SK-N-SH (cell line): ENCODE data around the gene FAM110A. TPM values are rescaled to one million over a fixed set of nuclear protein-coding genes. Genes with fewer than 3 reads are reported as not detected.

Experiments used
- CTCF ChIA-PET: fragments of 300-600, 350-600 bp; formaldehyde crosslinking; extraction: SDS; loops from one replicate; lab custom pipeline; 2021; lab: Yijun Ruan, JAX
- POLR2A ChIA-PET: fragments of 350-600 bp; sonication (Branson Sonifier 250); formaldehyde crosslinking; extraction: SDS; loops from one replicate; lab custom pipeline; 2020; ENCODE audit warnings: antibody characterized with exemption, inconsistent platforms; lab: Yijun Ruan, JAX
- DNase-seq: peaks from one replicate; pipeline ENCODE4 v3.0.0; 2012
- H2AFZ ChIP-seq: fragments of 200-600 bp; sonication (generic); 2 replicates; pipeline ENCODE4 v1.8.1; 2016; ENCODE audit warnings: antibody characterized with exemption, mild to moderate bottlenecking, low read depth
- H3F3A ChIP-seq: fragments of 200-600 bp; sonication (generic); replicated peaks from 2 replicates; pipeline ENCODE3; 2016; ENCODE audit warnings: antibody characterized with exemption, mild to moderate bottlenecking; ENCODE audit not compliant: insufficient read depth
- H3K27ac ChIP-seq, 2 experiments: fragments of 200-500 bp in 1 of 2; fragments of 200-600 bp in 1 of 2; sonication (Bioruptor generic) in 1 of 2; sonication (generic), shearing (Covaris generic) in 1 of 2; 2 replicates each; pipeline versions ENCODE4 v1.5.1 to v1.6.1; 2014 to 2016; ENCODE audit warnings: low read depth in 2 of 2, inconsistent platforms in 1 of 2, low read length in 1 of 2, mild to moderate bottlenecking in 1 of 2, mixed read lengths in 1 of 2
- H3K27me3 ChIP-seq: fragments of 200-600 bp; sonication (generic), shearing (Covaris generic); 2 replicates; pipeline ENCODE4 v1.6.1; 2016; ENCODE audit warnings: mixed run types; ENCODE audit not compliant: insufficient read depth
- H3K36me3 ChIP-seq, 2 experiments: fragments of 200-500 bp in 1 of 2; fragments of 200-600 bp in 1 of 2; sonication (Bioruptor generic) in 1 of 2; sonication (generic) in 1 of 2; replicated peaks in 1 of 2; 2 replicates each; pipeline versions ENCODE3 to v1.5.1; 2014 to 2016; ENCODE audit warnings: low read length in 1 of 2, mild to moderate bottlenecking in 1 of 2; ENCODE audit not compliant: insufficient read depth in 2 of 2, control insufficient read depth in 1 of 2
- H3K4me1 ChIP-seq, 2 experiments: fragments of 200-500 bp in 1 of 2; fragments of 200-600 bp in 1 of 2; sonication (Bioruptor generic) in 1 of 2; sonication (generic), shearing (Covaris generic) in 1 of 2; 2 replicates each; pipeline versions ENCODE4 v1.5.1 to v1.6.1; 2014 to 2016; ENCODE audit warnings: low read depth in 1 of 2, low read length in 1 of 2, mixed run types in 1 of 2; ENCODE audit not compliant: insufficient read depth in 2 of 2, control insufficient read depth in 1 of 2
- H3K4me2 ChIP-seq: fragments of 200-600 bp; sonication (generic), shearing (Covaris generic); 2 replicates; pipeline ENCODE4 v1.6.1; 2017; ENCODE audit warnings: mixed run types
- H3K4me3 ChIP-seq, 2 experiments: fragments of 200-500 bp in 1 of 2; fragments of 200-600 bp in 1 of 2; sonication (Bioruptor generic) in 1 of 2; sonication (generic), shearing (Covaris generic) in 1 of 2; 2 replicates each; pipeline versions ENCODE4 v1.5.1 to v1.8.1; 2014 to 2016; ENCODE audit warnings: low read depth in 2 of 2, inconsistent platforms in 1 of 2, low read length in 1 of 2, mild to moderate bottlenecking in 1 of 2, mixed read lengths in 1 of 2, moderate library complexity in 1 of 2
- H3K79me2 ChIP-seq: fragments of 200-600 bp; sonication (generic); 2 replicates; pipeline ENCODE4 v1.8.1; 2017; ENCODE audit warnings: mild to moderate bottlenecking; ENCODE audit not compliant: insufficient read depth
- H3K9ac ChIP-seq: fragments of 200-600 bp; sonication (generic); 2 replicates; pipeline ENCODE4 v1.6.1; 2017; ENCODE audit warnings: mixed run types
- H3K9me2 ChIP-seq: fragments of 200-600 bp; sonication (generic); 2 replicates; pipeline ENCODE4 v1.6.1; 2017; ENCODE audit warnings: mixed run types
- H3K9me3 ChIP-seq: fragments of 200-600 bp; sonication (generic); 2 replicates; pipeline ENCODE4 v1.6.1; 2017; ENCODE audit warnings: mixed run types, mild to moderate bottlenecking, moderate library complexity
- H4K20me1 ChIP-seq: fragments of 200-600 bp; sonication (generic); 2 replicates; pipeline ENCODE4 v1.6.1; 2017; ENCODE audit warnings: mild to moderate bottlenecking, mixed run types; ENCODE audit not compliant: insufficient read depth
- CHD2 ChIP-seq: fragments of 150-350 bp; IDR thresholded peaks from 2 replicates; pipeline ENCODE4 v1.6.1; 2018; ENCODE audit warnings: low read length; ENCODE audit not compliant: partially characterized antibody
- ELF1 ChIP-seq: IDR thresholded peaks from 2 replicates; pipeline ENCODE4 v1.4.0; 2012
- EP300 ChIP-seq, 2 experiments: IDR thresholded peaks; 2 replicates each; pipeline versions ENCODE4 v1.4.0 to v1.6.1; 2012; ENCODE audit warnings: borderline replicate concordance in 1 of 2, low read depth in 1 of 2, low read length in 1 of 2
- FOSL2 ChIP-seq: IDR thresholded peaks from 2 replicates; pipeline ENCODE4 v1.4.0; 2012; ENCODE audit warnings: low read depth, mild to moderate bottlenecking, moderate library complexity, borderline replicate concordance
- FOXM1 ChIP-seq: IDR thresholded peaks from 2 replicates; pipeline ENCODE4 v1.4.0; 2012; ENCODE audit warnings: low read depth, mild to moderate bottlenecking
- GATA2 ChIP-seq: sonication (generic); formaldehyde crosslinking; IDR thresholded peaks from 2 replicates; pipeline ENCODE4 v1.5.0; 2020; ENCODE audit warnings: mild to moderate bottlenecking, missing genetic modification reagents
- MEF2A ChIP-seq: IDR thresholded peaks from 2 replicates; pipeline ENCODE4 v1.4.0; 2012; ENCODE audit warnings: low read depth, borderline replicate concordance
- NRF1 ChIP-seq: IDR thresholded peaks from 2 replicates; pipeline ENCODE4 v1.6.1; 2012; ENCODE audit warnings: low read depth, mild to moderate bottlenecking, low read length
- POLR2AphosphoS5 ChIP-seq: IDR thresholded peaks from 2 replicates; pipeline ENCODE4 v1.6.1; 2012; ENCODE audit warnings: low read depth, low read length
- REST ChIP-seq: IDR thresholded peaks from 2 replicates; pipeline ENCODE4 v1.6.1; 2012; ENCODE audit warnings: mild to moderate bottlenecking, low read depth, low read length, moderate library complexity
- RXRA ChIP-seq: IDR thresholded peaks from 2 replicates; pipeline ENCODE4 v1.4.0; 2012; ENCODE audit warnings: low read depth, mild to moderate bottlenecking, borderline replicate concordance
- SIN3A ChIP-seq: IDR thresholded peaks from 2 replicates; pipeline ENCODE4 v1.6.1; 2012; ENCODE audit warnings: low read depth, mild to moderate bottlenecking, low read length, moderate library complexity, borderline replicate concordance
- SMC3 ChIP-seq: IDR thresholded peaks from 2 replicates; pipeline ENCODE4 v1.6.1; 2012; ENCODE audit warnings: low read depth, low read length, improper control_type of control experiment
- TAF1 ChIP-seq: IDR thresholded peaks from 2 replicates; pipeline ENCODE4 v1.6.1; 2012; ENCODE audit warnings: low read depth, mild to moderate bottlenecking, low read length, moderate library complexity, borderline replicate concordance
- TEAD4 ChIP-seq: IDR thresholded peaks from 2 replicates; pipeline ENCODE4 v1.4.0; 2012; ENCODE audit warnings: mild to moderate bottlenecking, borderline replicate concordance; ENCODE audit not compliant: insufficient read depth
- WGBS: methylation state at CpG from one replicate; pipeline ENCODE4 v1.1.6; 2017; ENCODE audit warnings: low lambda C conversion rate; 5-methylcytosine and 5-hydroxymethylcytosine counted together
- polyA plus RNA-seq, 3 experiments: library from polyadenylated mRNA; depleted of rRNA; stranded (reverse); fragments of >200 nt; gene quantifications; 2 replicates each; pipeline ENCODE4 v1.2.3, GENCODE V29; 2012
- TF ChIP-seq, protein P1 (sequence below): fragments of 150-350 bp; IDR thresholded peaks from 2 replicates; pipeline ENCODE4 v1.6.1; 2017; ENCODE audit warnings: antibody characterized with exemption, low read length, low read depth, borderline replicate concordance

Gene FAM110A
- polyA plus RNA-seq, 1 of the 3 experiments (the other 2 are of a cell fraction), result 3.8 TPM

DNA sequence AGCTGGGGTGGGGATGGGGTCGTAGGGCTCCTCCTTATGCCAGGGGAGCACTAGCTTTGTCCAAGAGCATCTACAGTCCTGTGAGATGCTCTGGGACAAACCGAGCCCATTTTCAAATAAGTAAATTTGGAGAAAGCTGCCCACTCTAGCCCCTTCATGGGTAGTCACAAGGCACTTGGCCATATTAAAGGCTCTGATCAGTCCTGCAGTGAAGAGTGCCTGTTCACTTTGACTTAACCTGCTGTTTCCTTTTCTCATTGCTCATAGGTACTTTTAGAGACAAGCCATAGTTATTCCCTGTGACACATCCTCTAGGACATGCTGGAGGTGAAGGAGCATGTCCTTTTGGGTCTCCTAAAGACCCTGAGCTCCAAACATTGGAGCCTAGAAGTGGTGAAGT is 38.4 kb downstream of the FAM110A start (continued):
- TF ChIP-seq RXRA (no peak), CHD2 (no peak), SMC3 (no peak), REST (no peak), POLR2AphosphoS5 (no peak)
- TF ChIP-seq, protein P1, sequence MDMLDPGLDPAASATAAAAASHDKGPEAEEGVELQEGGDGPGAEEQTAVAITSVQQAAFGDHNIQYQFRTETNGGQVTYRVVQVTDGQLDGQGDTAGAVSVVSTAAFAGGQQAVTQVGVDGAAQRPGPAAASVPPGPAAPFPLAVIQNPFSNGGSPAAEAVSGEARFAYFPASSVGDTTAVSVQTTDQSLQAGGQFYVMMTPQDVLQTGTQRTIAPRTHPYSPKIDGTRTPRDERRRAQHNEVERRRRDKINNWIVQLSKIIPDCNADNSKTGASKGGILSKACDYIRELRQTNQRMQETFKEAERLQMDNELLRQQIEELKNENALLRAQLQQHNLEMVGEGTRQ, result no peak

GRCh38 chr20:872855-873520 is 39.5 kb downstream of the FAM110A start:
- Histone ChIP-seq H3K9me2 (no peaks in the 10 kb centered on the region), H3K9me3 (no peaks in the 10 kb centered on the region), H3K36me3 (no peaks in the 10 kb centered on the region), H3F3A (no peaks in the 10 kb centered on the region), H3K27ac (no peak overlapping the region), H4K20me1 (no peaks in the 10 kb centered on the region), H3K79me2 (no peaks in the 10 kb centered on the region), H3K27me3 (no peaks in the 10 kb centered on the region), H3K4me2 (no peak overlapping the region), H2AFZ (no peak overlapping the region), H3K4me3 (no peak overlapping the region), H3K4me1 (no peaks in the 10 kb centered on the region), H3K9ac (no peak overlapping the region)
- TF ChIP-seq MEF2A (no peak), SMC3 (no peak), SIN3A (no peak), EP300 (IDR thresholded peaks at IDR 0.05; ENCODE audit: borderline replicate concordance in 1 of 2, low read depth in 1 of 2, low read length in 1 of 2) (no peak), TEAD4 (no peak), CHD2 (no peak), FOXM1 (no peak), ELF1 (no peak), GATA2 (CRISPR knock-in tag) (no peak), TAF1 (no peak), FOSL2 (no peak), NRF1 (no peak)
- peak; percentile 55 for DNase-seq
- ChIA-PET CTCF (interaction anchor here (1.1 to 1.8 kb wide), 5 partner anchors 55 to 112 kb away, joined by 3 to 7 read pairs (median 4); no protein-coding TSS in a partner anchor), POLR2A (no interaction called here)
- WGBS, result 62% methylated on average over 19 of the region's 20 CpGs
